Measurements from ENCODE around the gene ANKS6. TPM values are rescaled to one million over a fixed set of nuclear protein-coding genes. Genes with fewer than 3 reads are reported as not detected.

Gene ANKS6
- total and polyA plus RNA-seq, 11 donors: 1.9 to 8.0 (median 3.7) TPM

- no peaks in the 10 kb centered on the region for H3K27me3 ChIP-seq
- no peak overlapping the region for H3K4me3 ChIP-seq
- ATAC-seq (no peak), DNase-seq (no peak)
- 93 to 97% (median 95%) methylated on average over 14 of the region's 14 CpGs for WGBS, 4 donors
- H3K36me3 ChIP-seq: peaks cover 0 to 25% (median 4%) of the 10 kb centered on the region in 9 donors
- no peaks in the 10 kb centered on the region for H3K4me1 ChIP-seq
- H3K9me3 ChIP-seq: no peaks in the 10 kb centered on the region
- intact Hi-C loops (cut with DNase I): no loop called here
- TF ChIP-seq POLR2A (IDR thresholded peaks at IDR 0.05) (no peak), CTCF (IDR thresholded peaks at IDR 0.05) (no peak)
- H3K27ac ChIP-seq: no peak overlapping the region
Observed at GRCh38 chr9:98743818-98744611, 52.3 kb downstream of the ANKS6 start.

- intact Hi-C loops (cut with DNase I): no loop called here
- peaks cover 0 to 6% (median 0%) of the 10 kb centered on the region in 12 donors for H3K9me3 ChIP-seq
- WGBS, 4 donors: 94 to 96% (median 95%) methylated on average over 2 of the region's 2 CpGs
- no peak for ATAC-seq
- H3K36me3 ChIP-seq: peaks cover 0 to 24% (median 4%) of the 10 kb centered on the region in 9 donors
- H3K4me1 ChIP-seq: no peaks in the 10 kb centered on the region
- no peak for DNase-seq
- no peaks in the 10 kb centered on the region for H3K27me3 ChIP-seq
- no peak for TF ChIP-seq POLR2A (IDR thresholded peaks at IDR 0.05)
- no peak for TF ChIP-seq CTCF (IDR thresholded peaks at IDR 0.05)
- no peak overlapping the region for H3K4me3 ChIP-seq
- H3K27ac ChIP-seq: no peak overlapping the region
Observed at GRCh38 chr9:98743329-98743728, 53.0 kb downstream of the ANKS6 start.

GRCh38 chr9:98742325-98743280, 53.8 kb downstream of the ANKS6 start:
- no peak for DNase-seq

More at GRCh38 chr9:98742325-98743280, 53.8 kb downstream of the ANKS6 start:
- H3K4me3 ChIP-seq: no peak overlapping the region
- H3K27ac ChIP-seq: no peak overlapping the region
- no peak for ATAC-seq
- H3K36me3 ChIP-seq: peaks cover 0 to 24% (median 4%) of the 10 kb centered on the region in 9 donors
- intact Hi-C loops (cut with DNase I): no loop called here
- no peaks in the 10 kb centered on the region for H3K27me3 ChIP-seq
- TF ChIP-seq POLR2A (IDR thresholded peaks at IDR 0.05) (no peak), CTCF (IDR thresholded peaks at IDR 0.05) (no peak)
- H3K9me3 ChIP-seq: peaks cover 0 to 13% (median 0%) of the 10 kb centered on the region in 12 donors
- 84 to 92% (median 85%) methylated on average over 9 to 10 of the region's 10 CpGs for WGBS, 4 donors
- H3K4me1 ChIP-seq: no peaks in the 10 kb centered on the region
